ENCODE measurements around the gene TEX54. TPM values are rescaled to one million over a fixed set of nuclear protein-coding genes. Genes with fewer than 3 reads are reported as not detected.
"Not testable (repeated sequence)": the region's sequence is repeated elsewhere in the genome, so short reads cannot be mapped to it uniquely, and the experiment has no call there.

The TEX54 gene
- polyA plus RNA-seq, 4 donors, result 0.83 TPM; not detected in 3

- no peak for FAIRE-seq
Observed at GRCh38 chr11:62852523-62853188, 20.0 kb upstream of the TEX54 start.

GRCh38 chr11:62851807-62852522 lies 19.3 kb upstream of the TEX54 start:
- no peak overlapping the region for H3K27ac ChIP-seq (ENCODE audit: low read depth in 1 of 3, low read length in 2 of 3)
- peaks cover 4 to 7% (median 6%) of the 10 kb centered on the region in 3 donors for H3K4me1 ChIP-seq (ENCODE audit: control insufficient read depth in 3 of 3, insufficient read depth in 2 of 3, low read depth in 1 of 3, low read length in 2 of 3)
- no peaks in the 10 kb centered on the region for H3K9me3 ChIP-seq (ENCODE audit: control insufficient read depth in 2 of 2, insufficient read depth in 1 of 2, low read depth in 1 of 2, low read length in 1 of 2)
- FAIRE-seq (no peak), DNase-seq (no peak)
- no peak overlapping the region for H3K4me3 ChIP-seq (ENCODE audit: low read depth in 1 of 3, low read length in 3 of 3)
- peaks cover 8 to 17% (median 13%) of the 10 kb centered on the region in 3 donors for H3K36me3 ChIP-seq (ENCODE audit: control insufficient read depth in 3 of 3, insufficient read depth in 2 of 3, low read depth in 1 of 3, low read length in 3 of 3)
- no peaks in the 10 kb centered on the region for H3K27me3 ChIP-seq (ENCODE audit: control insufficient read depth in 3 of 3, insufficient read depth in 3 of 3, low read length in 3 of 3)
- WGBS, 3 donors, result 35 to 44% (median 41%) methylated on average over 3 of the region's 3 CpGs

More at GRCh38 chr11:62852523-62853188, 20.0 kb upstream of the TEX54 start:
- no peaks in the 10 kb centered on the region for H3K9me3 ChIP-seq (ENCODE audit: control insufficient read depth in 2 of 2, insufficient read depth in 1 of 2, low read depth in 1 of 2, low read length in 1 of 2)
- peaks cover 4 to 11% (median 6%) of the 10 kb centered on the region in 3 donors for H3K4me1 ChIP-seq (ENCODE audit: control insufficient read depth in 3 of 3, insufficient read depth in 2 of 3, low read depth in 1 of 3, low read length in 2 of 3)
- H3K4me3 ChIP-seq (ENCODE audit: low read depth in 1 of 3, low read length in 3 of 3), result no peak overlapping the region
- DNase-seq, result no peak
- H3K27me3 ChIP-seq (ENCODE audit: control insufficient read depth in 3 of 3, insufficient read depth in 3 of 3, low read length in 3 of 3), result no peaks in the 10 kb centered on the region
- no peak overlapping the region for H3K27ac ChIP-seq (ENCODE audit: low read depth in 1 of 3, low read length in 2 of 3)
- peaks cover 8 to 17% (median 13%) of the 10 kb centered on the region in 3 donors for H3K36me3 ChIP-seq (ENCODE audit: control insufficient read depth in 3 of 3, insufficient read depth in 2 of 3, low read depth in 1 of 3, low read length in 3 of 3)

- FAIRE-seq (no peak), DNase-seq (no peak)
- H3K4me1 ChIP-seq (ENCODE audit: control insufficient read depth in 3 of 3, insufficient read depth in 2 of 3, low read depth in 1 of 3, low read length in 2 of 3), result peaks cover 4 to 7% (median 6%) of the 10 kb centered on the region in 3 donors
- H3K36me3 ChIP-seq (ENCODE audit: control insufficient read depth in 3 of 3, insufficient read depth in 2 of 3, low read depth in 1 of 3, low read length in 3 of 3), result peaks cover 8 to 17% (median 13%) of the 10 kb centered on the region in 3 donors
- 57 to 59% (median 58%) methylated on average over 14 to 15 of the region's 15 CpGs for WGBS, 3 donors
- H3K27me3 ChIP-seq (ENCODE audit: control insufficient read depth in 3 of 3, insufficient read depth in 3 of 3, low read length in 3 of 3), result no peaks in the 10 kb centered on the region
- no peak overlapping the region for H3K4me3 ChIP-seq (ENCODE audit: low read depth in 1 of 3, low read length in 3 of 3)
- peak overlapping the region in 1 of 3 donors; percentile 9 for H3K27ac ChIP-seq (ENCODE audit: low read depth in 1 of 3, low read length in 2 of 3)
- H3K9me3 ChIP-seq (ENCODE audit: control insufficient read depth in 2 of 2, insufficient read depth in 1 of 2, low read depth in 1 of 2, low read length in 1 of 2), result no peaks in the 10 kb centered on the region
Observed at GRCh38 chr11:62850911-62851806, 18.5 kb upstream of the TEX54 start.

- no peak overlapping the region for H3K4me3 ChIP-seq (ENCODE audit: low read depth in 1 of 3, low read length in 3 of 3)
- WGBS, 3 donors, result 88 to 100% (median 98%) methylated on average over 1 of the region's 1 CpG
- peaks cover 7 to 10% (median 8%) of the 10 kb centered on the region in 3 donors for H3K36me3 ChIP-seq (ENCODE audit: control insufficient read depth in 3 of 3, insufficient read depth in 2 of 3, low read depth in 1 of 3, low read length in 3 of 3)
- FAIRE-seq, result no peak
- DNase-seq, result no peak
- H3K27ac ChIP-seq (ENCODE audit: low read depth in 1 of 3, low read length in 2 of 3), result no peak overlapping the region
- H3K9me3 ChIP-seq (ENCODE audit: control insufficient read depth in 2 of 2, insufficient read depth in 1 of 2, low read depth in 1 of 2, low read length in 1 of 2), result no peaks in the 10 kb centered on the region
- H3K4me1 ChIP-seq (ENCODE audit: control insufficient read depth in 3 of 3, insufficient read depth in 2 of 3, low read depth in 1 of 3, low read length in 2 of 3), result peaks cover 0 to under 1% (median 0%) of the 10 kb centered on the region in 3 donors
- H3K27me3 ChIP-seq (ENCODE audit: control insufficient read depth in 3 of 3, insufficient read depth in 3 of 3, low read length in 3 of 3), result no peaks in the 10 kb centered on the region
Observed at GRCh38 chr11:62847767-62848314, 15.2 kb upstream of the TEX54 start.

DNA sequence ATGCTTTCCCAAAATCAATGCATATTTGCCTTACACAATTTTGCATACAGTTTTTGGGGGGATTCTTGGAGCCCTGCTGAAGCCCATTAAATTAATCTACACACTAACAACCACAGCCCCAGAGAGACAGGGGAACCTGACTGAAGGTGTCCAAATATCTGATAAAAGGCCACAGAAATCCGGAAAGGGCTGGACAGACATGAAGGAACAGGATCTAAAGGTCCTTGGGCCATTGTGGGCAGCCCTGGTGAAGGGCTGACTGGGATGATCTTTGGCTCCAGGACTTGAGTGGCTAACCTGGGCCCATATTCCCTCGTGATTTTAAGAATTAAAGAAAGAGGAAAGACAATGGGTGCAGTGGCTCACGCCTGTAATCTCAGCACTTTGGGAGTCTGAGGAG lies 13.5 kb upstream of the TEX54 start:
- no peak overlapping the region for H3K27ac ChIP-seq (ENCODE audit: low read depth in 1 of 3, low read length in 2 of 3)
- no peaks in the 10 kb centered on the region for H3K27me3 ChIP-seq (ENCODE audit: control insufficient read depth in 3 of 3, insufficient read depth in 3 of 3, low read length in 3 of 3)
- H3K4me3 ChIP-seq (ENCODE audit: low read depth in 1 of 3, low read length in 3 of 3), result no peak overlapping the region
- peaks cover 0 to 10% (median 4%) of the 10 kb centered on the region in 3 donors for H3K4me1 ChIP-seq (ENCODE audit: control insufficient read depth in 3 of 3, insufficient read depth in 2 of 3, low read depth in 1 of 3, low read length in 2 of 3)
- FAIRE-seq (no peak), DNase-seq (no peak)
- H3K36me3 ChIP-seq (ENCODE audit: control insufficient read depth in 3 of 3, insufficient read depth in 2 of 3, low read depth in 1 of 3, low read length in 3 of 3), result peaks cover 0 to 2% (median 0%) of the 10 kb centered on the region in 3 donors
- H3K9me3 ChIP-seq (ENCODE audit: control insufficient read depth in 2 of 2, insufficient read depth in 1 of 2, low read depth in 1 of 2, low read length in 1 of 2), result no peaks in the 10 kb centered on the region
- 79 to 96% (median 91%) methylated on average over 3 of the region's 3 CpGs for WGBS, 3 donors

- Histone ChIP-seq H3K9me3 (ENCODE audit: control insufficient read depth in 2 of 2, insufficient read depth in 1 of 2, low read depth in 1 of 2, low read length in 1 of 2) (no peaks in the 10 kb centered on the region), H3K27me3 (ENCODE audit: control insufficient read depth in 3 of 3, insufficient read depth in 3 of 3, low read length in 3 of 3) (no peaks in the 10 kb centered on the region), H3K4me1 (ENCODE audit: control insufficient read depth in 3 of 3, insufficient read depth in 2 of 3, low read depth in 1 of 3, low read length in 2 of 3) (peaks cover 0 to 10% (median 4%) of the 10 kb centered on the region in 3 donors), H3K27ac (ENCODE audit: low read depth in 1 of 3, low read length in 2 of 3) (no peak overlapping the region), H3K4me3 (ENCODE audit: low read depth in 1 of 3, low read length in 3 of 3) (no peak overlapping the region), H3K36me3 (ENCODE audit: control insufficient read depth in 3 of 3, insufficient read depth in 2 of 3, low read depth in 1 of 3, low read length in 3 of 3) (no peaks in the 10 kb centered on the region)
- no peak for FAIRE-seq
- 97 to 99% (median 98%) methylated on average over 3 of the region's 3 CpGs for WGBS, 3 donors
- no peak for DNase-seq
Observed at GRCh38 chr11:62844154-62844553, 11.5 kb upstream of the TEX54 start.

GRCh38 chr11:62843466-62843865 lies 10.8 kb upstream of the TEX54 start:
- Histone ChIP-seq H3K9me3 (ENCODE audit: control insufficient read depth in 2 of 2, insufficient read depth in 1 of 2, low read depth in 1 of 2, low read length in 1 of 2) (no peaks in the 10 kb centered on the region), H3K27me3 (ENCODE audit: control insufficient read depth in 3 of 3, insufficient read depth in 3 of 3, low read length in 3 of 3) (no peaks in the 10 kb centered on the region), H3K4me1 (ENCODE audit: control insufficient read depth in 3 of 3, insufficient read depth in 2 of 3, low read depth in 1 of 3, low read length in 2 of 3) (peaks cover 0 to 10% (median 4%) of the 10 kb centered on the region in 3 donors), H3K36me3 (ENCODE audit: control insufficient read depth in 3 of 3, insufficient read depth in 2 of 3, low read depth in 1 of 3, low read length in 3 of 3) (no peaks in the 10 kb centered on the region), H3K27ac (ENCODE audit: low read depth in 1 of 3, low read length in 2 of 3) (no peak overlapping the region), H3K4me3 (ENCODE audit: low read depth in 1 of 3, low read length in 3 of 3) (no peak overlapping the region)
- DNase-seq, result no peak
- FAIRE-seq, result no peak
- WGBS, 3 donors, result 92 to 97% (median 96%) methylated on average over 3 of the region's 3 CpGs

DNA sequence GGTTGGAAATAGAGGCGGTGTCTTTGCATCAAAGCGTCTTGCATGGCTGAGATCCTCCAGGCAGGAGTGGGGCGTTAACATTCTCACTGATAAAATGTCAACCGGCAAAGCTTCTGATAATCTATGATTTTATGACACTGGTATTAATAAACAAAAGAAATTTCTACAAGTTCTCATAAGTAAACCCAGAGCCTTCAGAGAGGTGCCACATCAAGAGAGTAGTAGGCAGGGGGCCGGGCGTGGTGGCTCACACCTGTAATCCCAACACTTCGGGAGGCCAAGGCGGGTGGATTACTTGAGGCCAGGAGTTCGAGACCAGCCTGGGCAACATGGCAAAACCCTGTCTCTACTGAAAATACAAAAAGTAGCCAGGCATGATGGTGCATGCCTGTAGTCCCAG lies 10.2 kb upstream of the TEX54 start:
- H3K4me1 ChIP-seq (ENCODE audit: control insufficient read depth in 3 of 3, insufficient read depth in 2 of 3, low read depth in 1 of 3, low read length in 2 of 3), result peaks cover 0 to 12% (median 4%) of the 10 kb centered on the region in 3 donors
- not testable (repeated sequence) for H3K9me3 ChIP-seq (ENCODE audit: control insufficient read depth in 2 of 2, insufficient read depth in 1 of 2, low read depth in 1 of 2, low read length in 1 of 2); H3K27me3 ChIP-seq (ENCODE audit: control insufficient read depth in 3 of 3, insufficient read depth in 3 of 3, low read length in 3 of 3); H3K36me3 ChIP-seq (ENCODE audit: control insufficient read depth in 3 of 3, insufficient read depth in 2 of 3, low read depth in 1 of 3, low read length in 3 of 3); FAIRE-seq; H3K4me3 ChIP-seq (ENCODE audit: low read depth in 1 of 3, low read length in 3 of 3)
- WGBS, 3 donors, result 58 to 71% (median 68%) methylated on average over 9 of the region's 9 CpGs
- peak overlapping the region; percentile 92 to 93 (median 92) for H3K27ac ChIP-seq (ENCODE audit: low read depth in 1 of 3, low read length in 2 of 3)
- peak in 1 of 2 donors; percentile 25 for DNase-seq
